Measurements from ENCODE around the gene CNTD1.
A peak's percentile ranks its signal among the peaks of the same experiment; 100 is the strongest.

Gene CNTD1

DNA sequence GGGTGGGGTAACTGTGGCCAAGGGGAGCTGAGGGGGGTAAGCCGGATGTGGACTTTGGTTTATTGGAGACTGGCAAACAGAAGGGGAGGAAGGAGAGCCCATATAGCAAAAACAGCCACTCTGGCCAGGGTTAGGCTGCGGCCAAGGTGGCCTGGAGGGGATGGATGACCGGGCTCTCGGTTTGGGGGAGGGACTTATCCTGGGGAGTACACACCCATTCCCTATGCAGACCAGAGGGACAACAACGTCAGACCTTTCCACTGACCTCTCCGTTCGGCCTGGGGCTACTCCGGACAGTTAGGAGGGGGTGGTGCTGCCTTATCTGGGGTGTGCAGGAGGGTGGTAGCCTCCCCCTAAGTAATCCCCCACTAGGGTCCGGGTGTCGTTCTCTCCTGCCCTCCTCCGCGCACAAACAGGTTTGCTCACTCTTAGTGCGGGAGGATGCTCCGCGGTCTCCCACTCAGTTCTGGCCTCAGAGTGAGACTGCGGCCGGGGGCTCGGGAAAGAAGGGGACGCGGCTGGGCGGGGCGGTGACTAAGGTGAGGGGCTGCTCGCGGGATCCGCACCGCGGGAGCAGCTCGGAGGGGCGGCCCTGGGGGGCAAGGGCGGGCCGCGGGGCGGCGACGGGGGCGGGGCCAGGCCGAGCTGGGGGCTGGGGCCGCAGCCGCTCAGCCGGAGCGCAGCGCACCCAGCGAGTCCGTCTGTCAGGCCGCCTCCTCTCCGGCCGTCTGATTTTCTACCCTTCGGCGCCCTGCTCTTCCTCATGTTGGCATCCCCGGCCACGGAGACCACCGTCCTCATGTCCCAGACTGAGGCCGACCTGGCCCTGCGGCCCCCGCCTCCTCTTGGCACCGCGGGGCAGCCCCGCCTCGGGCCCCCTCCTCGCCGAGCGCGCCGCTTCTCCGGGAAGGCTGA is 18.5 kb upstream of the CNTD1 start, which contains the start of gene WNK4:
TSS of gene WNK4 (plus strand) at position 675 of the 915 bp plus-strand sequence. CDS start at position 764, 89 bp downstream.
- no peak within 1 kb of the TSS for H3K9ac ChIP-seq (ENCODE audit: low read depth, low read length)
- no peaks in the 10 kb centered on the region for H4K20me1 ChIP-seq (ENCODE audit: insufficient read depth, low read length)
- H3K9me3 ChIP-seq (ENCODE audit: insufficient read depth, low read length, severe bottlenecking): no peaks in the 10 kb centered on the region
- H3K4me2 ChIP-seq (ENCODE audit: insufficient read depth, low read length): no peak within 1 kb of the TSS
- no peak within 1 kb of the TSS for H3K27ac ChIP-seq (ENCODE audit: low read length)
- DNase-seq: no peak
- no peak within 1 kb of the TSS for H2AFZ ChIP-seq (ENCODE audit: low read depth, low read length)
- H3K4me1 ChIP-seq (ENCODE audit: insufficient read depth, low read length): no peaks in the 10 kb centered on the region
- H3K79me2 ChIP-seq (ENCODE audit: insufficient read depth, low read length): no peaks in the 10 kb centered on the region
- ATAC-seq (ENCODE audit: insufficient read depth, low read depth): 0 out of 3 replicates have a peak, but pooled peaks have one; percentile 14
- H3K4me3 ChIP-seq (ENCODE audit: low read depth in 1 of 2, low read length in 2 of 2): no peak within 1 kb of the TSS
- no peaks in the 10 kb centered on the region for H3K27me3 ChIP-seq (ENCODE audit: insufficient read depth, low read length, poor library complexity)
- peaks cover 49% of the 10 kb centered on the region for H3K36me3 ChIP-seq (ENCODE audit: insufficient read depth, low read length)
- TF ChIP-seq EZH2 (IDR thresholded peaks at IDR 0.05; ENCODE audit: borderline replicate concordance, low read depth, low read length, severe bottlenecking): no peak
- TF ChIP-seq, protein P1, sequence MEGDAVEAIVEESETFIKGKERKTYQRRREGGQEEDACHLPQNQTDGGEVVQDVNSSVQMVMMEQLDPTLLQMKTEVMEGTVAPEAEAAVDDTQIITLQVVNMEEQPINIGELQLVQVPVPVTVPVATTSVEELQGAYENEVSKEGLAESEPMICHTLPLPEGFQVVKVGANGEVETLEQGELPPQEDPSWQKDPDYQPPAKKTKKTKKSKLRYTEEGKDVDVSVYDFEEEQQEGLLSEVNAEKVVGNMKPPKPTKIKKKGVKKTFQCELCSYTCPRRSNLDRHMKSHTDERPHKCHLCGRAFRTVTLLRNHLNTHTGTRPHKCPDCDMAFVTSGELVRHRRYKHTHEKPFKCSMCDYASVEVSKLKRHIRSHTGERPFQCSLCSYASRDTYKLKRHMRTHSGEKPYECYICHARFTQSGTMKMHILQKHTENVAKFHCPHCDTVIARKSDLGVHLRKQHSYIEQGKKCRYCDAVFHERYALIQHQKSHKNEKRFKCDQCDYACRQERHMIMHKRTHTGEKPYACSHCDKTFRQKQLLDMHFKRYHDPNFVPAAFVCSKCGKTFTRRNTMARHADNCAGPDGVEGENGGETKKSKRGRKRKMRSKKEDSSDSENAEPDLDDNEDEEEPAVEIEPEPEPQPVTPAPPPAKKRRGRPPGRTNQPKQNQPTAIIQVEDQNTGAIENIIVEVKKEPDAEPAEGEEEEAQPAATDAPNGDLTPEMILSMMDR (IDR thresholded peaks at IDR 0.05; ENCODE audit: borderline replicate concordance, extremely low read depth, low read length, poor library complexity, severe bottlenecking): no peak

DNA sequence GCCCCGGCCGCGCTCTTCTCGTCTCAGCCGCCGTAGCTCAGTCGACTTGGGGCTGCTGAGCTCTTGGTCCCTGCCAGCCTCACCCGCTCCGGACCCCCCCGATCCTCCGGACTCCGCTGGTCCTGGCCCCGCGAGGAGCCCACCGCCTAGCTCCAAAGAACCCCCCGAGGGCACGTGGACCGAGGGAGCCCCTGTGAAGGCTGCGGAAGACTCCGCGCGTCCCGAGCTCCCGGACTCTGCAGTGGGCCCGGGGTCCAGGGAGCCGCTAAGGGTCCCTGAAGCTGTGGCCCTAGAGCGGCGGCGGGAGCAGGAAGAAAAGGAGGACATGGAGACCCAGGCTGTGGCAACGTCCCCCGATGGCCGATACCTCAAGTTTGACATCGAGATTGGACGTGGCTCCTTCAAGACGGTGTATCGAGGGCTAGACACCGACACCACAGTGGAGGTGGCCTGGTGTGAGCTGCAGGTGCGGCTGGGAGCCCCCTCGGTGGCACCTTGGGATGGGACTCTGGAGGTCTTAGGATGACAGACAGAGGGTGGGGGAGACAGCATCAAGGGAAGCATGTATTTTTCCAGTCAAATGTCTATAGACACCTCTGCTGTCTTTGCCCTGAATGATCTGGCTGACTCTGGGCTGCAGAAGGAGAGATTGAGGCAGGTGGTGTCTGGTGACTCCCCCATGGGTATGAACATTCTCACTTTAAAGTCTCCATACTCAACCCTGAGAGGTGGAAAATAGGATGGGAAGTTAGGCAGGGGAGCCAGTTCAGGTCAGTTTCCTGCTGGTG is 17.6 kb upstream of the CNTD1 start:
- H3K27me3 ChIP-seq (ENCODE audit: insufficient read depth, low read length, poor library complexity): no peaks in the 10 kb centered on the region
- H3K9ac ChIP-seq (ENCODE audit: low read depth, low read length): no peak overlapping the region
- H2AFZ ChIP-seq (ENCODE audit: low read depth, low read length): no peak overlapping the region
- no peak for TF ChIP-seq EZH2 (IDR thresholded peaks at IDR 0.05; ENCODE audit: borderline replicate concordance, low read depth, low read length, severe bottlenecking)
- TF ChIP-seq, protein P1 (IDR thresholded peaks at IDR 0.05; ENCODE audit: borderline replicate concordance, extremely low read depth, low read length, poor library complexity, severe bottlenecking): no peak
- H3K4me2 ChIP-seq (ENCODE audit: insufficient read depth, low read length): no peak overlapping the region
- no peaks in the 10 kb centered on the region for H3K79me2 ChIP-seq (ENCODE audit: insufficient read depth, low read length)
- ATAC-seq (ENCODE audit: insufficient read depth, low read depth) (peak; percentile 13; the same call in 1 of the 3 replicates), DNase-seq (no peak)
- H3K4me1 ChIP-seq (ENCODE audit: insufficient read depth, low read length): no peaks in the 10 kb centered on the region
- no peak overlapping the region for H3K27ac ChIP-seq (ENCODE audit: low read length)
- no peaks in the 10 kb centered on the region for H4K20me1 ChIP-seq (ENCODE audit: insufficient read depth, low read length)
- H3K36me3 ChIP-seq (ENCODE audit: insufficient read depth, low read length): peaks cover 40% of the 10 kb centered on the region
- no peaks in the 10 kb centered on the region for H3K9me3 ChIP-seq (ENCODE audit: insufficient read depth, low read length, severe bottlenecking)
- no peak overlapping the region for H3K4me3 ChIP-seq (ENCODE audit: low read depth in 1 of 2, low read length in 2 of 2)

DNA sequence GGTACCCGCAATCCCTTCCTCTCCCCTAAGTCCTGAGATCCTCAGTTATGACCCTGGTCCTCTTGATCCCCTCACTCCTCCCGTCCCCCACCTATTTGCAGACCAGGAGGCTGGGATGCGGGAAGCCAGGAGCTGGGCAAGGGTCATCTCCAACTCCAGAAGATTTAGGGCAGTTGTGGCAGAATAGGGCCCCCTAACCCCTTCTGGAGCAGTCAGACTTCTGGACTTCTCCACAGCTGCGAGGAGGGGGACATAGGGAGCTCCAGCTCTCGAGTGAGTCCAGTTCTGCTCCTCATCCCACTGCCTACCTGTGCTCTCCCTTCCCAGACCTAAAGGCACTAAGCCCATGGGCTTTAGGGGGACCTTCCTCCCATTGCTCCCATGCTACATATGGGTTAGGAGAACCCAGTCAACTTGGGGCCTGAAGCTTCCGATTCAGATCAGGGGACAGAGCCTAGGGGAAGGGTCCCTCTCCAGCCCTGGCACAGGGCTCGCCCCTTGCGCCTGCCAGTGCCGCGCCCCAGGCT is 17.0 kb upstream of the CNTD1 start:
- Histone ChIP-seq H3K9ac (ENCODE audit: low read depth, low read length) (no peak overlapping the region), H3K27me3 (ENCODE audit: insufficient read depth, low read length, poor library complexity) (no peaks in the 10 kb centered on the region), H3K9me3 (ENCODE audit: insufficient read depth, low read length, severe bottlenecking) (no peaks in the 10 kb centered on the region), H4K20me1 (ENCODE audit: insufficient read depth, low read length) (no peaks in the 10 kb centered on the region), H3K4me3 (ENCODE audit: low read depth in 1 of 2, low read length in 2 of 2) (no peak overlapping the region), H3K4me1 (ENCODE audit: insufficient read depth, low read length) (no peaks in the 10 kb centered on the region), H3K27ac (ENCODE audit: low read length) (no peak overlapping the region), H3K4me2 (ENCODE audit: insufficient read depth, low read length) (no peak overlapping the region), H3K79me2 (ENCODE audit: insufficient read depth, low read length) (no peaks in the 10 kb centered on the region), H2AFZ (ENCODE audit: low read depth, low read length) (no peak overlapping the region), H3K36me3 (ENCODE audit: insufficient read depth, low read length) (peaks cover 35% of the 10 kb centered on the region)
- DNase-seq (no peak), ATAC-seq (ENCODE audit: insufficient read depth, low read depth) (0 out of 3 replicates have a peak, but pooled peaks have one; percentile 10)
- TF ChIP-seq, protein P1 (IDR thresholded peaks at IDR 0.05; ENCODE audit: borderline replicate concordance, extremely low read depth, low read length, poor library complexity, severe bottlenecking): no peak
- no peak for TF ChIP-seq EZH2 (IDR thresholded peaks at IDR 0.05; ENCODE audit: borderline replicate concordance, low read depth, low read length, severe bottlenecking)
